Measurements from ENCODE around the gene UCHL3. TPM values are rescaled to one million over a fixed set of nuclear protein-coding genes. Genes with fewer than 3 reads are reported as not detected.

UCHL3 gene
- total RNA-seq, 1 experiment from 2014 or later: 50.8 TPM

GRCh38 chr13:75633285-75633684 is 83.7 kb downstream of the UCHL3 start:
- H3K27ac Mint-ChIP-seq: no peak overlapping the region

More at GRCh38 chr13:75633285-75633684, 83.7 kb downstream of the UCHL3 start:
- Histone ChIP-seq H3K18ac (ENCODE audit: insufficient read length, low read depth, low read length) (no peak overlapping the region), H3K4ac (ENCODE audit: low read depth, low read length) (no peak overlapping the region), H3K23ac (ENCODE audit: insufficient read length, low read depth, low read length) (no peak overlapping the region), H3K27me3 (ENCODE audit: insufficient read depth, low read length) (no peaks in the 10 kb centered on the region; the same call in 1 of the 2 replicates), H3K23me2 (ENCODE audit: insufficient read length, low read depth, low read length, poor library complexity, severe bottlenecking) (peaks cover 12% of the 10 kb centered on the region), H3K4me1 (ENCODE audit: insufficient read depth, low read length) (peaks cover 3% of the 10 kb centered on the region; the same call in 1 of the 2 replicates), H3K56ac (ENCODE audit: insufficient read length, low read depth, low read length) (no peak overlapping the region), H3K9ac (ENCODE audit: extremely low read depth, insufficient read length, low read length) (no peak overlapping the region), H4K20me1 (ENCODE audit: control insufficient read depth, insufficient read depth, insufficient read length) (no peaks in the 10 kb centered on the region), H3K4me2 (ENCODE audit: insufficient read depth, insufficient read length, low read length) (no peak overlapping the region), H3K9me3 (ENCODE audit: control insufficient read depth, low read depth, low read length) (no peaks in the 10 kb centered on the region), H2BK12ac (ENCODE audit: insufficient read length, low read depth, low read length) (no peak overlapping the region), H2BK120ac (ENCODE audit: low read depth, low read length, poor library complexity, severe bottlenecking) (no peak overlapping the region), H2BK15ac (ENCODE audit: low read depth, low read length) (no peak overlapping the region), H3K79me2 (ENCODE audit: insufficient read depth, low read length) (no peaks in the 10 kb centered on the region), H3K14ac (ENCODE audit: insufficient read depth, low read length) (no peak overlapping the region), H2AK5ac (ENCODE audit: insufficient read length, low read length) (no peak overlapping the region), H4K5ac (ENCODE audit: insufficient read length, low read depth, low read length) (no peak overlapping the region), H2BK20ac (ENCODE audit: low read depth, low read length, poor library complexity, severe bottlenecking) (no peak overlapping the region), H3K27ac (ENCODE audit: insufficient read length, low read depth, low read length) (no peak overlapping the region), H4K91ac (ENCODE audit: insufficient read length, low read depth, low read length) (no peak overlapping the region), H3K79me1 (ENCODE audit: insufficient read depth, low read depth, low read length, poor library complexity, severe bottlenecking) (no peaks in the 10 kb centered on the region), H2AFZ (ENCODE audit: low read length) (no peak overlapping the region), H4K8ac (replicated peaks; ENCODE audit: insufficient read length, low read depth, low read length) (no peak overlapping the region), H2BK5ac (ENCODE audit: insufficient read length, low read length) (no peak overlapping the region), H3T11ph (ENCODE audit: low read length) (no peak overlapping the region)
- TF ChIP-seq CTCF (conservative IDR thresholded peaks at IDR 0.05): no peak
- Mint-ChIP-seq H3K4me3 (no peak overlapping the region), H3K27me3 (ENCODE audit: low read depth) (peaks cover 28% of the 10 kb centered on the region), H3K36me3 (ENCODE audit: insufficient read depth in 1 of 3, low read depth in 3 of 3) (no peaks in the 10 kb centered on the region), H3K9me3 (no peaks in the 10 kb centered on the region), H3K4me1 (peaks cover 12 to 14% of the 10 kb centered on the region in 2 experiments)
- no peak for DNase-seq
- WGBS (ENCODE audit: extremely low coverage, insufficient read length, low lambda C conversion rate): no CpG with 5 or more reads among the region's 2 CpGs

All from H9 (cell line).